GM21737 (cell line): ENCODE results near the gene BEGAIN.

ENCODE experiments used
- ATAC-seq: cut with Tn5 transposase; IDR thresholded peaks from one replicate; pipeline ENCODE4 v1.9.1; 2021; ENCODE audit warnings: mild to moderate bottlenecking, moderate library complexity; ENCODE audit not compliant: unreplicated experiment

The BEGAIN gene

DNA sequence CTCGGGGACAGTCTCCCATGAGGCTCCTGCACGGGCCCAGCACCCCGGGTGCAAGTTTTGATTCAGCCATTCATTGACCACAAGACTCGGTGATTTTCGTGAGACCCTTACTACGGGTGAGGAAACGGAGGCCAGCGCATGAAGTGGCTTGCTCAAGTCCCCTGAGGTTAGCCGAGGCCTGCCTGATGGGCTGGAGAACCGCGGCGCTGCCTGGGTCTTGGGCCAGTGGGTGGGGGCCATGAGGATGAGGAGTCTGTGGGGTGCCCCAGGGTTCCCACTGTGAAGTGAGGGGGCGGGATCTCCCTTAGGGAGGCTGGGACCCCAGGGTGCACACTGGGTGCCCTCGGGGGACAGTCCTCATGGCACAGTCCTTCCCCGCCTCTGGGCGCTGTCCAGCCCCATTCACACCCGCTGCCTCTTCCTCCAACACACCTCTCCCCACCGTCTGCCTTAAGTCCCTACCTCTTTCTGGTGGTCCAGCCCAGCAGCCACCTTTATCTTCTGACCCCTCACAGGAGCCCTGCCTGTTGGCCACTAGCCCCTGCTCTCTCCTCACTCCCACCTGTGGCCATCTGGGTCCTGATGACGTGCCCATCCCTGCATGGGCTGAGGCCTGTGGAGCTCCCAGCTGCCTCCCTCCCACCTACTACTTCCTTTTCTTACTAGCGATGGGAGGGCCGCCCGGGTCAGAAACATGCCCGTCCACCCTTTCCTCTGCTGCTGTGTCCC, 16.3 kb downstream of the BEGAIN start:
- ATAC-seq = no peak

- ATAC-seq = no peak
Measured at GRCh38 chr14:100569734-100570286, 17.4 kb downstream of the BEGAIN start.

GRCh38 chr14:100568998-100569733, 18.1 kb downstream of the BEGAIN start:
- ATAC-seq = no peak

DNA sequence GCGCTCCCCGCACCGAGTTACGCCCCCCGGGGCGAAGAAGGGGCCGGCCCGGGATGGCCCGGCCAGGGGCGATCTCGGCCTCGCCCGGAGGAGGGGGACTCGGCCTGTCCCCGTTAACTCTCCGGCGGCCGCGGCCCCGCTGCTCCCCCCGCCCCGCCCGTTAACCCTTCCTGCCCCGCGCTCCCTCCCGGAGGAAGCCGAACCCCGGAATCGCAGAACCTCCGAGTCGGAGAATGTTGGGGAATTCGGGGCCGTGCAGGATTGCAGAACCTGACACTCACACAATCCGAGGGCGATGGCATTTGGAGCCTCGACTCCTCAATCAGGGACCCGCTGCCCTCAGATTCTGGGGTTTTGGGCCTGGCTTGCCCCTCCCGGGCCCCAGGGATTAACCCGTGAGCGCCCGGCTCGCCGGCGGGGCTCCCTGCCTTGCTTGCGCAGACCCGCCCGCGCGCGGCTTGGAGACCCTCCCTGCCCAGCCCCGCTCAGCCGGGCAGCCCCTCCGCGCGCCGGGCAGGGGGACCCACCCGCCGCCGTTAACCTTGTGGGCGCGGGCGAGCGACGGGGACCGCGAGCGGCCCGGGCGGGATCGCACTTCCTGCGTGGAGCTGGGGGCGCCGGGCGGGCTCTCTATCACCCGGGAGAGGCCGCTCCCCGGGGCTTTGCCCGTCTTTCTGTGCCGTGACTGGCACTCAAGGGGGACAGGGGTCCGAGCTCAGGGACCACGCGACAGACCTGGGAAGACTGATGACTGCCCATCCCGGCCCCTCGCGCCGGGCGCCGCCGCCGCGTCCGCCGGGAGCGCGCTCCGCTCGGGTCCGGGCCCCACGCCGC, 18.8 kb downstream of the BEGAIN start:
- no peak for ATAC-seq

GRCh38 chr14:100567877-100568163, 19.4 kb downstream of the BEGAIN start:
- no peak for ATAC-seq

DNA sequence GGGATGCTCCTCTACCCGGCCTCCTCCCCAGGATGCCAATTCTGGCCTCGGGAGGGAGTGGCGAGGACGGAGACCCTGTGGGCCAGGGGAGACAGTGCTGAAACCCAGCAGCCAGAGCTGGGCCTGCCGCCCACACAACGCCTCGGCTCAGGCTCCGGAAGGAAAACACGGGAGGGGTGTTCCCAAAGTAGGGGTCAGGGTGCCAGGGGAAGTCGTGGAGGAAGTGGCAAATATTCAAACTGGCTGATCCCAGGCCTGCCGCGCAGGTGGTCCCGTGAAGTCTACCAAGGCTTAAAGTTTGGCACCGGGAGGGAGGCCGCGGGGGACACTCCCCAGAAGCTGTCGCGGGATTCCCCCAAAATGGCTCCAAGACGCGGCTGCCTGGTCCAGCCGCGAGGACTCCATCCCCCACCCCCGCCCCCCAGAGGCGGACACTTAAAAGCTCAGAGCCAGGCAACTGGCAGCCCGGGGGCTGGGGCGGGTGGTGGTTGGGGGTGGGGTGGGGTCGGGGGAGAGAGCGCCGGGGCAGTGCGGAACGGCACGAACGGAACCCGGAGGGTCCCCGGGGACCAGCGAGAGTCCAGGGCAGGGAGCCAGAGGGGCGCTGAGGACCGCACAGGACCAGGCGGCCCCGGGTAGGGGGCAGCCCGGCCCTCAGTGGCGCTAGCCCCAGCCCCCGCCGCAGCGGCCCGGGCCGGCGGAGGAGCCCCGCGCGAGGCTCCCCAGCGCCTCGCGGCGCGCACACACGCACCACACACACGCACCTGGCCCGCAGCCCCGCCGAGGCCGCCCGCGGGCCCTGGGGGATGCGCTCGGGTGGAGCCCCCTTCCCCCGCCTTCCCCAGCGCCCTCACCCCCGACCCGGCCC, 20.0 kb downstream of the BEGAIN start:
- no peak for ATAC-seq

DNA sequence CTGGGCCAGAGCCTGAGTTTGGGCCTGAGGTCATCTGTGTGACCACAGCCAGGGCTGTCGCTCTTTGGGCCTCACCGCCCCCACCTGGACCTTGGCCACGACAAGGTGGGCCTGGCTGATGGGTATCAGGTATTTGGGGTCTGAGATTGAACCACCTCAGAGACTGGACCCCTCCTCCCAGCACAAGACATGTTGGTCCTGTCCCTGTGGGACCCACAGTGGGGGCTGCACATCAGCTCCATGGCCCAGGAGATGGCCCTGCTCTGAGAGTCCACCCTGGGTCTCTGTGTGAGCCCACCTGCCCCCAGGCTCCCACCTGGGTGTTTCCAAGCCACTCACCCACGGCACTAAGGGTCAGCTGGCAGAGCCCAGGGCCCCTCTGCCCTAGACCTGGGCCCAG, 20.6 kb downstream of the BEGAIN start:
- no peak for ATAC-seq

DNA sequence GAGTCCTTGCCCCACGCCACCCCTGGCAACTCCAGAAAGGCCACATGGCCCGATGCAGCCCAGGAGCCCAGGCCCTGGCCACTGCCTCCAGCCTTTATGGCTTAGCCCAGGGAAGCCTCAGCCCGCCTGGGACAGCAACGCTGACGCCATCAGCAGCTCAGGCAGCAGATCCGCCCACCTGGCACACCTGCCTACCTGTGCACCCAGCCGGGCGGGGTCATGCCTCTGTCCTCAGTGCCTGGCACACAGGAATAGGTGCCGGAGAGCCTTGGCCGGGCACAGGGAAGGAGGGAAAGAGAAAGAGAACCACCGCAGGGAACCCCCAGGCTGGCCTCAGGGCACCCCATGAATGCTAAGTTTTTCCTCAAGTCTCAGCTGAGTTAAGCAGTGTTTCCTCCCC, 21.1 kb downstream of the BEGAIN start:
- no peak for ATAC-seq

DNA sequence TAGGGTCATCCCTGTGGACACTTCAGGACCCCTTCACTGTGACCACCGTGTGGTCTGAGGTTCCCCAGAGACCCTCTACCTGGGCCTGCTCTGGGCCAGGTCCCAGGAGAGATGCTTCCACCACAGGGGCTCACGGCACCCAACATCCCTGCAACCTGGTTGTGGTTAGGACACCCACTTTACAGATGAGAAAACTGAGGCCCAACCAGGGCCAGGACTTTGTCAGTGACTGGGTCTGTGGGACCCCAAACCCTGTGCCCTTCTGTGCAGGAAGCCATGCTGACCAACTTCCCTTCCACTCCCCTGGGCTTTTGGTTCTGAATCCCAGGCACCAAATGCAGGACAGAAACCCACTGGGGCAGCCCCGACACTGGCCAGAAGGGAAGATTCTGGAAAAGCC, 21.6 kb downstream of the BEGAIN start:
- no peak for ATAC-seq

DNA sequence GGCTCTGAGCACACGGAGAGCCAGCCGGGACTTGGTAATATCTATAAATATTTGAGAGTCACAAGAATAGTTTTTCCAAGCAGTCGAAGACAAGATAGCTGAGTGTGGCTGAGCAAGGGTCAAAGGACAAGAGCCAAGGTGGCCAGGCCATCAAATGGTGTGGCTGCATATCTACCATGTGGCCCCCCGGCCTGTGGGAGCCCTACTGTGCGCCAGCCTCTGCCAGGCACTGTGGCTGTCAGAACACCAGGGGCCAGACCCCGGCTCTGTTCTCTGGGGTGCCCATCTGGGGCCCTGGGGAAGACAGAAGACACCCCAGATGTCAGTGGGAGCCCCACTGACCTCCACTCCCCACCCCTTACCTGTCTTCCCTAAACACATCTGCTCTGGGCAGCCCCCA, 22.7 kb downstream of the BEGAIN start:
- no peak for ATAC-seq

DNA sequence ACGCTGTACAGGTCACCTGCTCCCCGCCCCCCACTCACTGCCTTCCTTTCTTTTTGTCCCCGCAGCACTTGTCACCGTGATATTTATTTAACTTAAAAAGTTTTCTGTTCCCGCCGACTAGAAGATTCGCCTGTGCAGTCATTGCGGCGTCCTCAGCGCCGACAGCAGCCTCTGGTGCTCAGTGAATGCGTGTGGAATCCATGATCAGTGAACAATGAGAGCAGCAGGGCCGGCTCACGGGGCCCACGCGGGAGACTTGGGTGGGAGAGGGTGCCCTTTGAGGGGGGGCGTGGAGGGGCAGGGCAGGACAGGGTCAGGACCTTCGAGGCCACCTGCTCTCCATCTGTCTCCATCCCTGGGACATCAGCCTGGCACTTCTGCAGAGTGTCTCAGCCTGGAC, 24.5 kb downstream of the BEGAIN start:
- ATAC-seq = no peak

DNA sequence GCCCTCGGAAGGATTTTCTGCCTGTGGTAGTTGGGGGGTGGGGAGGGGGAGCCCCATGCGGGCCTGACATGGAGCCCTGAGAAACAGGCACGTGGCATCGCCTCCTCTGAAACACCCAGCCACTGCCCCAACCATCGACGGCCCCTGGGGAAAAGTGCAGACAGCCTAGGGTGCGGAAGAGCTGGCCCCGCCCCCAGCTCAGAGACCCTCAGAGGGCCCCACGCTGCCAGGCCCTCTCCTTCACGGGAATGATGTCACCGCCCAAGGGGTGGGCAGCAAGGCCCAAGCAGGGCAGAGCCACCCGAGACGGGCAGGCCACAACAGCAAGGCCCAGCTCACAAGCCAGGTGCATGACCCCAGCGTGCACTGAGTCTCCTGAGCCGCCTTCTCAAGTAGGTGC, 26.2 kb downstream of the BEGAIN start:
- no peak for ATAC-seq

- ATAC-seq = no peak
Measured at GRCh38 chr14:100560471-100560870, 26.7 kb downstream of the BEGAIN start.

DNA sequence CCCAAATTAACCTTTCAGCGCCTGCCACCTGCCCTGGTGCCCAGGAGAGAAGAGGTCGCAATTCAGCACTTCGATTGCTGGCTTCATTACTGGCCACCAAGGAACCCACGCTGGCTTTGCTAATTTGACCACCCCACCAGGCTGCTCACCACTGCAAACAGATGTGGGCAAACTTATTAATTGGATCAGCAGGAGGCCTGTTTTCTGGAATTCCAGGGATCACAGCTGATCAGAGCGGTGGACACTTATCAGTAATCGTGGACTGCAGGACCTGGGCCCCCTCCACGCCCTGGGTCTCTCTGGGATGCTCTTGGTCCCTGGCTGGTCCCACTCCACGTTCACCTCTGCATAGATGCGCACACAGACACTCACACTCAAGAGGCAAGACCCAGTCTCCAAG, 27.8 kb downstream of the BEGAIN start:
- no peak for ATAC-seq

DNA sequence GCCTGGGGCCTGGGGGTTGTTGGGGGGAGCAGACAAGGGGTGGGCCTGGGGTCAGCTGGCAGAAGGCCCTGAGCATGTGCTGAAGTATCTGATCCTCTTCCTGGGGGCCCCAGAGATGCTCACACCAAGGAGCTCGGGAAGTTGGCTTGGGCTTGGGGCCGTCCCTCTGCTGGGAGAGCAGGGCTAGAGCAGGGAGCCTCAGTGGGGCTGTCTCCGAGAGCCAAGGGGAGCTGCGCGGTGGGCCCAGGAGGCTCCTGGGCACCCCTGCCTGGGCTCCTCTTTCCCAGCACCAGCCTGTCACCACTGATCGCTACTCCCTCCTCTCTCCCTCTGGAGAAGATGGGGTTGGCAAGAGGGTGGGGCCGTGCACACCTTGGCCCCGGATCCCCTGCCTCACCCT, 28.3 kb downstream of the BEGAIN start:
- ATAC-seq = no peak

GRCh38 chr14:100558226-100558625, 29.0 kb downstream of the BEGAIN start:
- no peak for ATAC-seq

DNA sequence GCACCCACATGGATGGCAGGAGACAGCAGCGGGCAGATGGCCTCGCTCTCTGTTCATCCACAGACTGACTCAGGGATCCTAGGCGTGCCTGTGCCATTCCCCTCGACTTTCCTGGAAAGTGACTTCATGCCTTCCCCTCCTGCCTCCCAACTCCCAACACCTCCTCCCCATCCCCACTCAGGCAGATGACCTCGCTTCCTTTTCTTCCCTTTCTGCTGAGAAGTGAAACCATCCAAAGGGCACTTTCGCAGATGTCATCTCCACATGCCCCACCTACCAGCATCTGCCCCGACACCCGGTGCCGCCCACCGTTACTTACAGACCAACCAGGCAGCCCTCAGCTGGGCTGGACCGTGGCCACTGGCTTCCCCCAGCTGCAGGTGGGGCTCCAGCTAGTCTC, 29.6 kb downstream of the BEGAIN start:
- no peak for ATAC-seq

GRCh38 chr14:100556936-100557505, 30.2 kb downstream of the BEGAIN start:
- ATAC-seq = no peak

DNA sequence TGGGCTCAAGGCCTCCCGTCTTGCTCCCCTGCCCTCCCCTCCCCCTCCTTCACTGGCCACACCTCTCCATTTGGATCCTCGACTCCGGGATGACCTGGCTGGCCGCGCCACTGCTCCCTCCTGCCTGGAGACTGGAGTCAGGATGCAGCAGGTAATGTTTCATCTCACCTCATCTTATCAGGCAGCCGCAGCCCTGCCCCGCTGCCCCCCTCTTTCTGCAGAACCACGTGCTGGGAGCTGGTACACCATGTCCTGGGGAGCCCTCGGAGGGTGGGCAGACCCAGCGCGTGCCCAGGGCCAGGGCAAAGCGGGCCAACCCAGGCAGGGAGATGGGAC, 31.1 kb downstream of the BEGAIN start:
- no peak for ATAC-seq

- ATAC-seq = no peak
Measured at GRCh38 chr14:100555436-100556139, 31.6 kb downstream of the BEGAIN start.
